Esophagus squamous epithelium (tissue), 4 donors: Measurements from ENCODE around the gene CTIF.

Experiments
- POLR2A ChIP-seq, 4 donors: fragments of 450-650 bp; IDR thresholded peaks; one replicate each; pipeline ENCODE4 v1.6.1; 2017; ENCODE audit warnings: antibody characterized with exemption in 4 of 4, mild to moderate bottlenecking in 4 of 4, moderate library complexity in 3 of 4
- TF ChIP-seq, protein P1 (sequence below), 6 experiments: fragments of 450-650 bp in 4 of 6; fragments of 200-600 bp in 2 of 6; sonication (generic) in 2 of 6; IDR thresholded peaks; one replicate each; pipeline ENCODE4 v1.5.1; 2016 to 2019; ENCODE audit warnings: antibody characterized with exemption in 6 of 6, mild to moderate bottlenecking in 4 of 6, moderate library complexity in 4 of 6

DNA sequence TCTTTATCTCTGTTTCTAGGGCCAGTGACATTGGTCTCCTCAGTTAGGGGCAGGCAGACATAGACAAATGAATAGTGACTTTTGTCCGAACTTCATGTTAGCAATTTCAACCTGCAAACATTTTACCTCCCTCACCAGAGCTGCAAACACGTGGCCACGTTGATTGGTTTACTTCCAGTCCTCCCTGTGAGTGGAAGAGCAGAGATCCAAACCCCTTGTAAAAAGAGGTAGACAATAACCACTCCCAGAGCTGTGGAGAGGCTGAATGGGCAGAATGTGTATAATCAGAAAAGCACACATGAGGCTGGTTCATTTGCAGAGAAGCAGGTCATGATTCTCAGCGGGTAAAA is 31.1 kb downstream of the CTIF start:
- TF ChIP-seq, protein P1, sequence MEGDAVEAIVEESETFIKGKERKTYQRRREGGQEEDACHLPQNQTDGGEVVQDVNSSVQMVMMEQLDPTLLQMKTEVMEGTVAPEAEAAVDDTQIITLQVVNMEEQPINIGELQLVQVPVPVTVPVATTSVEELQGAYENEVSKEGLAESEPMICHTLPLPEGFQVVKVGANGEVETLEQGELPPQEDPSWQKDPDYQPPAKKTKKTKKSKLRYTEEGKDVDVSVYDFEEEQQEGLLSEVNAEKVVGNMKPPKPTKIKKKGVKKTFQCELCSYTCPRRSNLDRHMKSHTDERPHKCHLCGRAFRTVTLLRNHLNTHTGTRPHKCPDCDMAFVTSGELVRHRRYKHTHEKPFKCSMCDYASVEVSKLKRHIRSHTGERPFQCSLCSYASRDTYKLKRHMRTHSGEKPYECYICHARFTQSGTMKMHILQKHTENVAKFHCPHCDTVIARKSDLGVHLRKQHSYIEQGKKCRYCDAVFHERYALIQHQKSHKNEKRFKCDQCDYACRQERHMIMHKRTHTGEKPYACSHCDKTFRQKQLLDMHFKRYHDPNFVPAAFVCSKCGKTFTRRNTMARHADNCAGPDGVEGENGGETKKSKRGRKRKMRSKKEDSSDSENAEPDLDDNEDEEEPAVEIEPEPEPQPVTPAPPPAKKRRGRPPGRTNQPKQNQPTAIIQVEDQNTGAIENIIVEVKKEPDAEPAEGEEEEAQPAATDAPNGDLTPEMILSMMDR (IDR thresholded peaks at IDR 0.05): no peak
- no peak for TF ChIP-seq POLR2A (IDR thresholded peaks at IDR 0.05)
